ENCODE results near the gene IGFL2. TPM values are rescaled to one million over a fixed set of nuclear protein-coding genes. Genes with fewer than 3 reads are reported as not detected.
"Not testable (repeated sequence)": the region's sequence is repeated elsewhere in the genome, so short reads cannot be mapped to it uniquely, and the experiment has no call there.

The IGFL2 gene
- 1 to 10 TPM in 2 of 10 donors, not detected in 8; 3.0 to 5.7 TPM for polyA plus RNA-seq (ENCODE audit: insufficient read length in 10 of 10)
- long read RNA-seq, donor 1: 0 reads
- long read RNA-seq, donor 2: 0 reads
- long read RNA-seq, donor 3: 0 reads
- long read RNA-seq, donor 4: 0 reads
- long read RNA-seq, donor 5: 0 reads
- long read RNA-seq, donor 6: 0 reads
- long read RNA-seq, donor 7: 0 reads
- long read RNA-seq, donor 8: 0 reads
- long read RNA-seq, donor 9: 0 reads

DNA sequence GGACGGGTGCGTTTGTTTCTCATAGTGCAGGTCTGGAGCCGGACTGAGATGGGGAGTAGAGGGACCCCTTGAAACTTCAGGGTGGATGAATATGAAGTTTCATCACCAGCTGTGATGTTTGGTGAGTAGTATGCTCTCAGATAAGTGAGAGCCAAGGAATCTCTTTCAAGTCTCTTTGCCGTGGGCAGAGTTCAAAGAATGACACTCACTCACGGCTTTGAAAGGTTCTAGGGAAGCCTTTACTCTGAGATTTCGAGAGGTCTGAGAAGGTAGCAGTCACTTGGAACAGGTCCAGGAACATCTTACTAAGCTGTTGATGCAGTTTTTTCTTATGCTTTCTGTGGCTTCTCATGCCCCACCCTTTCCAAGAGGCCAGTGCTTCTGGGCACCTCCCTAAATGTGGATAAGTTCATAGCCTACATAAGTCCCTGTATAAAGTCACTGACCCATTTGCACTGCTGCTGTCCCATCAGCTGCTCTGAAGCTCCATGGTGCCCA lies at the start of gene IGFL2:
Gene IGFL2 (plus strand): TSS at position 448 of the 498 bp plus-strand sequence. CDS start 41 bp downstream, at position 489.
- DNase-seq: no peak

- no peak for DNase-seq
Observed at GRCh38 chr19:46100344-46100743, 47.7 kb upstream of the IGFL2 start.

DNA sequence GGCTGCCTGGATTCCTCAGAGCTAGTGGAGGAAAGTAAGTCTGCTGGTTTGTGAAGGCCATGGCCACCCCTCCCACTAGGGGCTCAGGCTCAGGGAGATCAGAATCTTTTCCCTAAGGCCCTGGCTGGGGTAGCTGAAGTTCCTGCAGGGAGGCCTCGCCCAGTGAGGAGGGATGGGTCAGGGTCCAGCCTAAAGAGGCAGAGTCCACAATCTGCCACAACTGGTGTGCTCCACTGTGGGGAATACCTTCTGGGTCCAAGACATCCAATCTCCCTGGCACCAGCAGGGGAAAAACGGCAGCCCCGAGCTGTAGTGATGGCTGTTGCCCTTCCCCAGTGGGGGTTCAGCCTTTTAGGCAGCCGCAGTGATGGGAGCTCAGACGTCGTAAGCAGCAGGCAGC lies 46.7 kb upstream of the IGFL2 start:
- no peak for DNase-seq

- not testable (repeated sequence) for DNase-seq
Observed at GRCh38 chr19:46102333-46102732, 45.7 kb upstream of the IGFL2 start.

DNA sequence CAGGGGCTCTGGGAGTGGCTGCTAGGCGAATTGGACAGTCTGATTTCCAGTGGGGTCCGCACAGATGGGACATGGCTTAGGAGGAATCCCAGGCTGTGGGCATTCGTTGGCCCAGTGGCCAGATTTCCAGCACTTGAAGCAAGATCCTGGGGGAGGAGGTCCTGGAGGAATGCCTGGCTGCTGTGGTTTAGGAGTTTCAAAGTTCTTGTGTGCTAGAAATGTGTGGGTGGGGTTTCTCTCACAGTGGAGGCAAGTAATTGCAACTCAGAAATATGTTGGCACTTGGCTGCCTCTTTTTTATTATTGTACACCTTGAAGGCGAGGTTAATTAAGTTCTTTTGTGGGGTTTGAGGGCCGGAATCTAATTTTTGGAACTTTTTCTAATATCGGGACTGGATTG lies 40.7 kb upstream of the IGFL2 start:
- no peak for DNase-seq

DNA sequence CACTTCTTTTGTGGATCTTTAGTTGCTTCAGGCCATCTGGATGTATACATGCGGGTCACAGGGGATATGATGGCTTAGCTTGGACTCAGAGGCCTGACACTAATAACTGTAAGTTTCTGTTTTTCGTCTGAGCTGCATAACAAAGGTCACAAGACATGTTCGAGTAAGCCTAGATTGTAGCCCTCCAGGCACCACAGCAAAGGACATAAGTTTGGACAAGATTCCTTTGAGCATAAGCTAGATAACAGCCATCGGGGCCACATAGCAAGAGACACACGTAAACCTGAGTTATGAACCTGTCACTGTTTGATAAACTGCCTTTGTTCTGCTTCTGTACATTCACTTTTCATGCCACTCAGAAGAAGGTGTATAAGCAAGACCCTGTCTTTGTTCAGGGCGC lies 38.2 kb upstream of the IGFL2 start:
- DNase-seq: no peak

- no peak for DNase-seq
Observed at GRCh38 chr19:46111376-46111775, 36.7 kb upstream of the IGFL2 start.

- no peak for DNase-seq
Observed at GRCh38 chr19:46112527-46112926, 35.5 kb upstream of the IGFL2 start.

- no peak for DNase-seq
Observed at GRCh38 chr19:46113726-46114125, 34.3 kb upstream of the IGFL2 start.

GRCh38 chr19:46115396-46116106 lies 32.5 kb upstream of the IGFL2 start:
- DNase-seq: peak in 1 of 3 donors; percentile 39

DNA sequence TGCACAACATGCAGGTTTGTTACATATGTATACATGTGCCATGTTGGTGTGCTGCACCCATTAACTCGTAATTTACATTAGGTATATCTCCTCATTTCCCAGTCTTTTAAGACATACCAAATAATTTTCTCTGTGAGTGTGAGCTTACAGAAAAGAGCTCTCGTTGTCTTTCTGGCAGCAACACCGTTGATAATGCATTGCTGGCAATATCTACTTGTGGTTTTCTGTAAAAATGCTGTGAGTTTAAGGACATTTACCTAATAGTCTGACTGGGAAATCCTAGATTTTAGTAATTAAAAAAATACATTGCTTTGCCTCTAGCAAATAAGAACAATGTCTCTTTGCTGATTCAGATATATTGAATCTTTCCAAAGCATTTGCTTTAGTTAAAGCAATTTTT lies 31.9 kb upstream of the IGFL2 start:
- no peak for DNase-seq

- no peak for DNase-seq
Observed at GRCh38 chr19:46118136-46118535, 29.9 kb upstream of the IGFL2 start.

DNA sequence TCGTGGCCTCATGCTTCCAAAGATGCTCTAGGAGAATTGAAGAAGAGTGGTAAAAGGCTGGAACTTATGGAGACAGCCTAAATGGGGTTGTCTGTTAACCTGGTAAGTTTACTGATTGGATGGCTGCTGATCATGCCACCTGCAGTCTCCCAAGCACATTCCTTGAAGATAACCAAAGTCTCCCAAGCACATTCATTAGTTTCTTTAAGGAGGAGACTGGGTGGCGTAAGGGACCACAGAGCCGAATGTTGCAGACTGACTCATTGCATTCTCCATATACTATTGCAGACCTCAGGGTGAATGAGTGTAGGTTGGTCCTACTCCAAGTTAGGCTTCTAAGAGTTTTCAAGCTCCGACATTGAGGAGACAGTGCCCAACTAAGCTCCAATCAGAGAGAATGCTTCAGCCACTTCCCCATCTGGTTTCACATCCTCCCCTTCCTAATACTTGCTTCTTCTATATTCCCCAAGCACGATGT lies 23.4 kb upstream of the IGFL2 start, which contains the start of gene IGFL3:
Gene IGFL3 (minus strand): TSS at position 51 of the 478 bp plus-strand sequence. CDS start 39 bp downstream, at position 12.
- no peak for DNase-seq

DNA sequence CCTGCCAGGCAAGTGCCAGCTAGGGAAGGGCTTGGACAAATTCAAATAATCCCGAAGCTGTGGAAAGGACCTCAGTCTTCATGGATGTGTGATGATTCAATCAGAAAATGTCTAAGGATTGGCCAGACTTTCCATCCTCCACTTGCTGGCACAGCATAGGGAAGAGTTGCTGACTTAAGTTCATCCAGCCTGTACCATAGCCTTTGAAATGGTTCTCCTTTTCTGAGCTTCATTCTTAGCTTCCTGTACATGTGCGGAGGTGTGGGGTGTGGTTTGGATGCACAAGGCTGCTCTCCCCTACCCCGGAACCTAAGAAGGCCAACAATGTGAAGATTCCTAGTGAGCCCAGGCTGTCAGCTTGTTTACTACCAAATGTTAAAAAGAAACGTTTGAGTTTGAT lies 22.6 kb upstream of the IGFL2 start:
- no peak for DNase-seq

DNA sequence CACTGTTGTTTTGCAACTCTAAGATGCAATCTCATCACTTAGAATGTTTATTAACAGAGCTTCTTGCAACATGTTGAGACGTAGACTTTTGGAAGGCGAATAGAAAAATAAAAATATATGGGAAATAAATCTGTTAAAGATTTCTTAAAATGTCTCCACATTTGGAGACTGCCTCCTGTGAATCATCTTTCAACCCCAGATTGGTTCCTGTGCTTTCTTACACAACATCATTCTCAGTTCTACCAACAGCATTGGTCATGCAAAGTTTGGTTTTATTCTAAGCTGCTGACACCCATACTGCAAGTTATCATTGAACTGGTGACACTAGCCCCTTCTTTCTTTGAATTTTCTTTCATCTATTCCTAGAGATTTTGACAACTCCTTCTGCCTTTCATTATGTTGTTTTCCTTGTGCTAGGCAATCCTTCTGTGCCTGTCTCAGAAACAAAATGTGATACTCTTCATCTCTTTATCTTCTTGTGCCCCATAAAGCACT lies 21.9 kb upstream of the IGFL2 start:
- no peak for DNase-seq

DNA sequence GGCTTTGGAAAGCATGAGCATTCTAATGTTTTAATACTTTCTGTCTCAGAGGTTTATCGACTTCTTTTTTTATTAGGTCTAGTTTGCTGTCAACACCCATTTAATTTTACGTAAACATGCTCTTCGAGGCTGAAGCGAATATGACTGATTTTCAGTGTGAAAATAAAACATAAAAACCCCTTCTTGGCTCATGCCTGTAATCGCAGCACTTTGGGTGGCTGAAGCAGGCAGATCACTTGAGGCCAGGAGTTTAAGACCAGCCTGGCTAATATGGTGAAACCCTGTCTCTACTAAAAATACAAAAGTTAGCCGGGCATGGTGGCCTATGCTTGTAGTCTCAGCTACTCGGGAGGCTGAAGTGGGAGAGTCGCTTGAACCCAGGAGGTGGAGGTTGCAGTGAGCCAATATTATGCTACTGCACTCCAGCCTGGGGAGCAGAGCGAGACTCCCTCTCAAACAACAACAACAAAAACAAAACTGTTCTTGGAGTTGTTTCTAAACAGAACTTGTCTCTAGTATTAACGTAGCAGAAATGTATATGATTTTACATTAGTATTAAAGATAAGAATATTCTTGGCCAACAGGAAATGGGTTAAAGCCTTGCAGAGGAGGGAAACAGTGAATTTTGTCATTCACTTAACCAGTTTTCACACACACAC lies 16.4 kb upstream of the IGFL2 start:
- no peak for DNase-seq

- DNase-seq: no peak
Observed at GRCh38 chr19:46132508-46133100, 15.4 kb upstream of the IGFL2 start.

- DNase-seq: peak; percentile 18 to 92 (median 49)
Observed at GRCh38 chr19:46133101-46133627, 14.9 kb upstream of the IGFL2 start.

DNA sequence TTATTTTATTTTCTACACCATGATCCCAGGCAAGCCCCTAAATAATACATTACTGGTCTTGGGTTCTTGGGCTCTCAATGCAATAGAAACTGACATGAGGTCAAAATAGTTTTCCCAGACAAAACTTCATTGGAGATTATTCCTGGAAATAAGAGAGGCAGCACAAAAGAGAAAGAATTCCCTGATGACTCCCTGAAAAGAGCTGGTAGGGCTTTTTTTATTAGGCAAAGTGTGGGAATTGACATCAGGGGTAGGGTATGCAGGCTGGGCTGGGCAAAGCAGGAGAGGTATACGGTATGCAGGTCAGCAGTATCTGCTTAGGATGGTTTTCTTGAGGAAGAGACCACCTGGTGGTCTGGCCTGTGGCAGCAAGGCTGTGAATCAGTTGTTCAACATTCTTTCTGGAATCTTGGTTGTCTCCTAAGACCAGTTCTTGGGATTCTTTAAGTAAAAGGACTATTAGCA lies 14.2 kb upstream of the IGFL2 start:
- peak in 1 of 3 donors; percentile 5 for DNase-seq

DNA sequence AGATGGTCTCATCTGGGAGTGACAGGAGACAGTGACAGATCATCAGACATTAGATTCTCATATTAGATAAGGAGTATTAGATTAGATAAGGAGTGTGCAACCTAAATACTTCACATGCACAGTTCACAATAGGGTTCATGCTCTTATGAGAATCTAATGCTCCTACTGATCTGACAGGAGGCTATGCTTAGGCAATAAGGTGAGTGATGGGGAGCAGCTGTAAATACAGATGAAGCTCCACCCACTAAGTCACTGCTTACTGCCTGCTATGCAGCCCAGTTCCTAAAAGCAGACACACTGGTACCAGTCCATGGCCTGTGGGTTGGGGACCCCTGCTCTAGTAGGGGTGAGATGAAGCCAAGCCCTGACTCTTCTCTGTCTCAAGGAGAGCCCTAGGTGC lies 13.5 kb upstream of the IGFL2 start:
- DNase-seq: peak in 1 of 3 donors; percentile 17

DNA sequence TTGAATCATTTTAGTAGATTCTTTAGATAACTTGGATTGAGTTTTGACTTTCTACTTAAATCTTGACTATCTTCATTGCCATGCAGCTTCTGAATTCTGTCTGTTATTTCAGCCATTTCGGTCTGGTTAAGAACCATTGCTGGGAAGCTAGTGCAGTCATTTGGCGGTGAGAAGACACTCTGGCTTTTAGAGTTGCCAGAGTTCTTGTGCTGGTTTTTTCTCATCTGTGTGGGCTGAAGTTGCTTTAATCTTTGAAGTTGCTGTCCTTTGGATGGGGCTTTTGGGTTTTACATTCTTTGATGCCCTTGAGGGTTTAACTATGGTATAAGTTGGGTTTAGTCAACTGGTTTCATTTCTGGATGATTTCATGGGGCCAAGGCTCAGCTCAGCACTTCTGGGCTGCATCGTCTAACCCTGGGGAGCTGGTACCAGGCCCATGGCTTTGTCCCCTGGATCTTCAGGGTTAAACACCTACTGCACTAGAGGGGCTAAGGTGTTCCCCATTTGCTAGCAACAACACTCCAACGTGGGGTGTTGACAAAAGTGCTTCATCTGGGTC lies 10.0 kb upstream of the IGFL2 start:
- DNase-seq: no peak

Measured in muscle of back (tissue), 13 donors.